Endothelial cell (in vitro differentiated cells): Measurements from ENCODE around the gene TPM2. TPM values are rescaled to one million over a fixed set of nuclear protein-coding genes. Genes with fewer than 3 reads are reported as not detected.

Experiments used
- DNase-seq: peaks from one replicate; pipeline ENCODE4 v3.0.0; 2021; ENCODE audit warnings: low spot score
- H3K27ac Mint-ChIP-seq: one replicate; pipeline ENCODE4 v1.8.0; 2021; ENCODE audit warnings: mixed read lengths, inconsistent platforms; ENCODE audit not compliant: unreplicated experiment
- H3K27me3 Mint-ChIP-seq: one replicate; pipeline ENCODE4 v1.8.0; 2021; ENCODE audit warnings: mild to moderate bottlenecking, moderate library complexity, mixed read lengths, inconsistent platforms; ENCODE audit not compliant: unreplicated experiment
- H3K36me3 Mint-ChIP-seq: one replicate; pipeline ENCODE4 v1.8.0; 2021; ENCODE audit warnings: mild to moderate bottlenecking, low read depth, mixed read lengths, inconsistent platforms; ENCODE audit not compliant: unreplicated experiment
- H3K4me1 Mint-ChIP-seq: one replicate; pipeline ENCODE4 v1.8.0; 2021; ENCODE audit warnings: mild to moderate bottlenecking, mixed read lengths, inconsistent platforms; ENCODE audit not compliant: unreplicated experiment
- H3K4me3 Mint-ChIP-seq: one replicate; pipeline ENCODE4 v1.8.0; 2021; ENCODE audit warnings: mild to moderate bottlenecking, mixed read lengths, inconsistent platforms; ENCODE audit not compliant: unreplicated experiment
- H3K9me3 Mint-ChIP-seq: one replicate; pipeline ENCODE4 v1.8.0; 2021; ENCODE audit warnings: mixed read lengths, inconsistent platforms; ENCODE audit not compliant: unreplicated experiment
- total RNA-seq: library from RNA; stranded (reverse); fragmentation: NEBNext Ultra II Directional; extraction: Animal tissue kit (Norgen Biotek cat#: 25700); gene quantifications from one replicate; pipeline ENCODE4 v1.2.1, GENCODE V29; 2021; ENCODE audit not compliant: unreplicated experiment
- TF ChIP-seq, protein P1 (sequence below): fragments of 200-600 bp; sonication (generic); IDR thresholded peaks from one replicate; pipeline ENCODE4 v1.5.0; 2021; ENCODE audit warnings: antibody characterized with exemption; ENCODE audit not compliant: unreplicated experiment

TPM2 gene
- total RNA-seq, 1 donor from 2014 or later = 173 TPM

DNA sequence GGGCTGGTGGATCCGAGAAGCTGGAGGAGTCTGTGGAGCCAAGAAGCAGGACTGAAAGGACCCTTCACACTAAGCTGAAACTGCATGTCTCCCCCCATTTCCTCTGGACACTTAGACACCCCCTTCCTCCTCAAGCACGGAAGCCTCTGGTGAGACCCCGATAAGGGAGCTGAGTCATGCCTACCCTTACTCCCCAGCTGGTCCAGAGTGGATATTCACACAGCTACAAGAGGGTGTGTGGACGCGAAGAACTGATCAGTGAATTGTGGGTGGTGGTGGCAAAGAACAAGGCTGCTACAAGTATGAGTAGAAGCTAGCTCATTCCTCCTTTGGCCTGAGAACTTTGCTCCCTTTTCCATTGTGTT is 37.9 kb upstream of the TPM2 start:
- TF ChIP-seq, protein P1, sequence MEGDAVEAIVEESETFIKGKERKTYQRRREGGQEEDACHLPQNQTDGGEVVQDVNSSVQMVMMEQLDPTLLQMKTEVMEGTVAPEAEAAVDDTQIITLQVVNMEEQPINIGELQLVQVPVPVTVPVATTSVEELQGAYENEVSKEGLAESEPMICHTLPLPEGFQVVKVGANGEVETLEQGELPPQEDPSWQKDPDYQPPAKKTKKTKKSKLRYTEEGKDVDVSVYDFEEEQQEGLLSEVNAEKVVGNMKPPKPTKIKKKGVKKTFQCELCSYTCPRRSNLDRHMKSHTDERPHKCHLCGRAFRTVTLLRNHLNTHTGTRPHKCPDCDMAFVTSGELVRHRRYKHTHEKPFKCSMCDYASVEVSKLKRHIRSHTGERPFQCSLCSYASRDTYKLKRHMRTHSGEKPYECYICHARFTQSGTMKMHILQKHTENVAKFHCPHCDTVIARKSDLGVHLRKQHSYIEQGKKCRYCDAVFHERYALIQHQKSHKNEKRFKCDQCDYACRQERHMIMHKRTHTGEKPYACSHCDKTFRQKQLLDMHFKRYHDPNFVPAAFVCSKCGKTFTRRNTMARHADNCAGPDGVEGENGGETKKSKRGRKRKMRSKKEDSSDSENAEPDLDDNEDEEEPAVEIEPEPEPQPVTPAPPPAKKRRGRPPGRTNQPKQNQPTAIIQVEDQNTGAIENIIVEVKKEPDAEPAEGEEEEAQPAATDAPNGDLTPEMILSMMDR = no peak
- Mint-ChIP-seq H3K4me1 (peaks cover 22% of the 10 kb centered on the region), H3K4me3 (no peak overlapping the region), H3K27me3 (peaks cover 16% of the 10 kb centered on the region), H3K27ac (no peak overlapping the region), H3K36me3 (peaks cover 35% of the 10 kb centered on the region), H3K9me3 (no peaks in the 10 kb centered on the region)
- DNase-seq = no peak

DNA sequence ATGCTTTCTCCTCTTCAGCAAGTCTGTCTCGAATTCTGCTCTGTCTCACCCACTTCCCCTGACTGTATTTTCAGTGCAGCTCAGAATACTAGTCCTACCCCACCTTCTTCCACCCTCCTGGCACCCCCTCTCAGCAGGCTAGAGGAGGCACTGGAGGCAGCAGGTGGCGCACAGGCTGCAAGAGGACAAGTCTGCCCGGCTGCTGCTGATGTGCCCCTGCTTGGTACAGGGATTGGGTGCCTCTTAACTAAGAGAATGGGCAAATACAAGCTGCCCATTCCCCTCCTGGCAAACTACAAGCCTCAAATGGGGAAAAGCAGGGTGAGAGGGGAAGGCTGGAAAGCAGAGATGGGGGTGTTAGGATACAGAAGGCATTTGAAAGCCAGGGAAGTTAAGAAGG is 37.2 kb upstream of the TPM2 start:
- no peak for DNase-seq
- H3K36me3 Mint-ChIP-seq = peaks cover 41% of the 10 kb centered on the region
- H3K9me3 Mint-ChIP-seq = no peaks in the 10 kb centered on the region
- no peak overlapping the region for H3K27ac Mint-ChIP-seq
- H3K27me3 Mint-ChIP-seq = peaks cover 21% of the 10 kb centered on the region
- H3K4me1 Mint-ChIP-seq = peaks cover 22% of the 10 kb centered on the region
- peak overlapping the region; percentile 72 for H3K4me3 Mint-ChIP-seq
- TF ChIP-seq, protein P1 = no peak

DNA sequence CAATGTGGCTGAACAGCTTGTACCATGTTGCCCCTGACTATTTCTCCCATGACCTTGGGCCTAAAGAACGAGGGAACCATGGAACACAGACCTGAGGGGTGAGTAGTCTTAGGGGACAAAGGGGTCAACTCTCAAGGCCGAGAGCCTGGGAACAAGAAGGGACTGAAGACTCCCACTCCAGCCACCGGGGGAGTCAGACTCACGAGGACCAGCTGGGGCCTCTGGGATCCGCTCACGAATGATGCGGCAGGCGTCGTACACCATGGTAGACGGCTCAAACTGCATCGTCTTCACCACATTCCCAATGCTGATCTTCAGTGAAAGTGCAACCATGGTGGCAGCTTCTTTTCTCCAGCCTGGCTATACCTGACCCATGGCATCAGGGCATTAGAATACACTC is 35.6 kb upstream of the TPM2 start:
- TF ChIP-seq, protein P1 = no peak
- peak overlapping the region; percentile 68 for H3K27ac Mint-ChIP-seq
- peaks cover 14% of the 10 kb centered on the region for H3K4me1 Mint-ChIP-seq
- H3K9me3 Mint-ChIP-seq = no peaks in the 10 kb centered on the region
- peaks cover 55% of the 10 kb centered on the region for H3K36me3 Mint-ChIP-seq
- DNase-seq = no peak
- no peak overlapping the region for H3K4me3 Mint-ChIP-seq
- H3K27me3 Mint-ChIP-seq = peaks cover 13% of the 10 kb centered on the region

DNA sequence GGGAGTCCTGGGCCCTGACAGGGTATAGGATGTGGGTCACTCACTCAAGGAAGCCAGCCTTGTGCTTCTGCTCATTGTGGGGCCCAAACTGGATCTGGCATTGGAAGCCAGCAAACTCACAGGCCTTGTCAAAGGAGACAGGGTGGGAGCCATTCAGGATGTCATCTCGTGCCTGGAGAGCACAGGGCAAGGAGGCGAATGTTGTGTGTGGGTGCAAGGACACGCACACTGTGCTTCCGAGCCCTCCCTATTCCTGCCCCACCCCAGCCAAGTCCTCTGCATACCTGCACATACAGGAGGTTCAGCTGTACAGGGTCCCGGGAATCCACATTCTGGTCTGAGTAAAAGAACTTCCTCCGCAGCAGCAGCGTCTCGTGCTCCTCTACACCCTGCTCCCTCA is 34.2 kb upstream of the TPM2 start:
- no peaks in the 10 kb centered on the region for H3K9me3 Mint-ChIP-seq
- peaks cover 14% of the 10 kb centered on the region for H3K4me1 Mint-ChIP-seq
- TF ChIP-seq, protein P1 = no peak
- H3K4me3 Mint-ChIP-seq = peak overlapping the region; percentile 65
- H3K27ac Mint-ChIP-seq = no peak overlapping the region
- peaks cover 66% of the 10 kb centered on the region for H3K36me3 Mint-ChIP-seq
- peaks cover 13% of the 10 kb centered on the region for H3K27me3 Mint-ChIP-seq
- no peak for DNase-seq

DNA sequence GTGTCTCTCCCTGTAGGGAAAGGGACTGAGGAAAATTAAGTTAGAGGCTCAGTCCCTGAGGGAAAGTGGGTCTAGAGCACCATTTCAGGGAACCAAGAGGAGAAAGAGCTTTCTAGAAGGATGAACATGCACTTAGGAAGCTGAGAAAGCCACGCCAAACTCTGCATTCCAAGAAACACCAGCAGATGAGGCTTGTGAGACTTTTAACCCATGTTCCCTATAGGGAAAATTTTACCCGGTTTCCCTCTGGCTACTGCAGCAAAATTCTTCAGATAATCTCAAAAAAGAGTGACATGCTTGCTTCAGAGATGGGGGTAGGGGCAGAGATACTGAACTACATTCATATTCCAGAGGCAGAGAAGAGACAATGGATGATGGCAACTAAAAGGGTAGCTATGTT is 33.7 kb upstream of the TPM2 start:
- H3K27me3 Mint-ChIP-seq = peaks cover 13% of the 10 kb centered on the region
- H3K4me1 Mint-ChIP-seq = peaks cover 14% of the 10 kb centered on the region
- H3K36me3 Mint-ChIP-seq = peaks cover 69% of the 10 kb centered on the region
- H3K27ac Mint-ChIP-seq = no peak overlapping the region
- no peak for DNase-seq
- TF ChIP-seq, protein P1 = no peak
- peak overlapping the region; percentile 54 for H3K4me3 Mint-ChIP-seq
- H3K9me3 Mint-ChIP-seq = no peaks in the 10 kb centered on the region
